Neuron (in vitro differentiated cells): ENCODE measurements around the gene PLPPR3.
"Not testable (repeated sequence)": the region's sequence is repeated elsewhere in the genome, so short reads cannot be mapped to it uniquely, and the experiment has no call there.

ENCODE experiments used
- H2AFZ ChIP-seq: one replicate; pipeline ENCODE4 v1.6.1; 2013; ENCODE audit warnings: low read depth, mild to moderate bottlenecking, inconsistent platforms, low read length, moderate library complexity
- H3K27me3 ChIP-seq: one replicate; pipeline ENCODE4 v1.6.1; 2013; ENCODE audit warnings: low read length; ENCODE audit not compliant: insufficient read depth
- H3K36me3 ChIP-seq: one replicate; pipeline ENCODE4 v1.6.1; 2013; ENCODE audit warnings: low read length; ENCODE audit not compliant: insufficient read depth
- H3K4me1 ChIP-seq: one replicate; pipeline ENCODE4 v1.6.1; 2013; ENCODE audit warnings: low read length; ENCODE audit not compliant: insufficient read depth
- H3K4me3 ChIP-seq: 2 replicates; pipeline ENCODE4 v1.5.1; 2013; ENCODE audit warnings: mild to moderate bottlenecking, low read length, moderate library complexity
- H3K9me3 ChIP-seq: one replicate; pipeline ENCODE4 v1.6.1; 2013; ENCODE audit warnings: low read length

PLPPR3 gene

GRCh38 chr19:831407-832369 is 9.9 kb upstream of the PLPPR3 start:
- no peak overlapping the region for H2AFZ ChIP-seq
- no peaks in the 10 kb centered on the region for H3K36me3 ChIP-seq
- no peaks in the 10 kb centered on the region for H3K27me3 ChIP-seq
- no peak overlapping the region for H3K4me3 ChIP-seq
- H3K9me3 ChIP-seq, result no peaks in the 10 kb centered on the region
- H3K4me1 ChIP-seq, result no peaks in the 10 kb centered on the region

DNA sequence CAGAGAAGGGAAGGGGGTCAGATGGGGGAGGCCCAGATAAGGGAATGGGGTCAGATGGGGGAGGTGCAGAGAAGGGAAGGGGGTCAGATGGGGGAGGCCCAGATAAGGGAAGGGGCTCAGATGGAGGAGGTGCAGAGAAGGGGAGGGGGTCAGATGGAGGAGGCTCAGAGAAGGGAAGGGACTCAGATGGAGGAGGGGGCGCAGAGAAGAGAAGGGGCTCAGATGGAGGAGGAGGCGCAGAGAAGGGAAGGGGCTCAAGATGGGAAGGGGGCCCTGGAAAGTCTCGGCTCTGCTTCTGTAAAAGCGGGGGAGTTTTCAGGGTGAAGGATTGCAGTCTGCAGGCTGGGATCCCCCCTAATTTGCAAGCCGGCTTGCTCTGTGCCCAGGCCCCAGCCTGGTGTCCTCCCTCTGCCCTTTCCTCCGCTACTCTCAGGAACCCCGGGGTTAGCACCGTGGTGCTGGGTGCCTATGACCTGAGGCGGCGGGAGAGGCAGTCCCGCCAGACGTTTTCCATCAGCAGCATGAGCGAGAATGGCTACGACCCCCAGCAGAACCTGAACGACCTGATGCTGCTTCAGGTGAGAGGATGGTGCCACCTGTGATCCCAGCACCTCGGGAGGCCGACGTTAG is 7.5 kb upstream of the PLPPR3 start:
- Histone ChIP-seq H3K36me3 (no peaks in the 10 kb centered on the region), H3K4me3 (no peak overlapping the region), H3K27me3 (no peaks in the 10 kb centered on the region), H3K9me3 (no peaks in the 10 kb centered on the region), H2AFZ (no peak overlapping the region), H3K4me1 (no peaks in the 10 kb centered on the region)

DNA sequence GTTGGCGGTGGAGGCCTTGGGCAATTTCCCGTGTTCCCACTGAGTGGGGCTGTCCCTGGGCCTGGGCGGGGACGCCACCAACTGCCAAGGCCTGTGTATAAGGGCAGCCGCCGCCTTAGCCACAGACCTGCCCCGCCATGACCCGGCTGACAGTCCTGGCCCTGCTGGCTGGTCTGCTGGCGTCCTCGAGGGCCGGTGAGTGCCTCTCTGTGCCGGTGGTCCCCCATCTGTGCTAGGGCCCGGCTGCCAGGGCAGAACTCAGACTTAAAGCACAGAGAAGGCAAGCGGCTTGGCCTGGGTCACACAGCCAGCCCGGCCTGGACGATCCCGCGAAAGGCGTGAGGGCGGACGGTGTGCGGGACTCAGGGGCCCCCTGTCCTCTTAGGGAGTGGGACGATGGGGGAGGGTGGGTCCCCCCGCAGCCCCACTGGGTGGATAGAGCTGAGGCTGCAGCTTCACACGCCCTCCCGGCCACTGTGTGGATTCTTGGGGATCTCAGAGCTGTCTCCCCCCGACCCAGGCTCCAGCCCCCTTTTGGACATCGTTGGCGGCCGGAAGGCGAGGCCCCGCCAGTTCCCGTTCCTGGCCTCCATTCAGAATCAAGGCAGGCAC is 6.1 kb upstream of the PLPPR3 start, which contains the start of gene AZU1:
Gene AZU1 (plus strand): TSS at position 128 of the 612 bp plus-strand sequence. CDS start 10 bp downstream, at position 138.
- Histone ChIP-seq H3K36me3 (no peaks in the 10 kb centered on the region), H3K27me3 (no peaks in the 10 kb centered on the region), H3K9me3 (no peaks in the 10 kb centered on the region), H2AFZ (no peak within 1 kb of the TSS), H3K4me3 (no peak within 1 kb of the TSS), H3K4me1 (peaks cover 4% of the 10 kb centered on the region)

- Histone ChIP-seq H3K9me3 (no peaks in the 10 kb centered on the region), H2AFZ (no peak overlapping the region), H3K4me1 (peaks cover 6% of the 10 kb centered on the region), H3K27me3 (no peaks in the 10 kb centered on the region), H3K4me3 (no peak overlapping the region), H3K36me3 (no peaks in the 10 kb centered on the region)
These were observed 5.6 kb upstream of the PLPPR3 start for GRCh38 chr19:827314-827709.

GRCh38 chr19:825897-826644 is 4.3 kb upstream of the PLPPR3 start:
- H2AFZ ChIP-seq, result no peak overlapping the region
- H3K27me3 ChIP-seq, result no peaks in the 10 kb centered on the region
- H3K4me1 ChIP-seq, result peaks cover 6% of the 10 kb centered on the region
- no peaks in the 10 kb centered on the region for H3K9me3 ChIP-seq
- no peaks in the 10 kb centered on the region for H3K36me3 ChIP-seq
- no peak overlapping the region for H3K4me3 ChIP-seq

DNA sequence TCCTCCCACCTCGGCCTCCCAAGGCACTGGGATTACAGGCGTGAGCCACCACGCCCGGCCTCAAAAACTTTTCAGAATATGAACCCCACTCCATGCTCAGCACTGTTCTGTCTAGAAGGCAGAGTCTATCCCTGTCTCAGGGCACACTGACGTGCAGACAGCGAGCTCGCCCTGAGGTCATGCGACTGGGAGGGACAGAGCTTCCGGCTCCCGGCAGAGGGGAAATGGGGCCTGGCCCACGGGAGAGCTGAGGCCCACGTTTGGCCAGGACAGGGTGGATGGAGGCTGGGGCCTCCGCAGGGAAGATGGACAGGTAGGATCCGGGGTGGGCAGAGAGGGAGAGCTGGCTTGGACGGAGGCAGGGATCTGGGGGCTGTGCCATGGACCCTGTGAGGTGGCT is 3.1 kb upstream of the PLPPR3 start:
- H3K36me3 ChIP-seq, result no peaks in the 10 kb centered on the region
- H3K27me3 ChIP-seq, result no peaks in the 10 kb centered on the region
- no peaks in the 10 kb centered on the region for H3K9me3 ChIP-seq
- no peak overlapping the region for H3K4me3 ChIP-seq
- no peak overlapping the region for H2AFZ ChIP-seq
- peaks cover 6% of the 10 kb centered on the region for H3K4me1 ChIP-seq

GRCh38 chr19:823565-824121 is 1.9 kb upstream of the PLPPR3 start:
- Histone ChIP-seq H2AFZ (no peak overlapping the region), H3K4me3 (no peak overlapping the region), H3K9me3 (no peaks in the 10 kb centered on the region), H3K36me3 (no peaks in the 10 kb centered on the region), H3K27me3 (no peaks in the 10 kb centered on the region), H3K4me1 (peaks cover 6% of the 10 kb centered on the region)

GRCh38 chr19:821231-821824 is 427 bp downstream of the PLPPR3 start:
- H3K9me3 ChIP-seq, result no peaks in the 10 kb centered on the region
- H2AFZ ChIP-seq, result no peak overlapping the region
- peak overlapping the region; percentile 58 for H3K4me3 ChIP-seq
- H3K27me3 ChIP-seq, result no peaks in the 10 kb centered on the region
- H3K4me1 ChIP-seq, result peaks cover 6% of the 10 kb centered on the region
- H3K36me3 ChIP-seq, result peaks cover 5% of the 10 kb centered on the region

DNA sequence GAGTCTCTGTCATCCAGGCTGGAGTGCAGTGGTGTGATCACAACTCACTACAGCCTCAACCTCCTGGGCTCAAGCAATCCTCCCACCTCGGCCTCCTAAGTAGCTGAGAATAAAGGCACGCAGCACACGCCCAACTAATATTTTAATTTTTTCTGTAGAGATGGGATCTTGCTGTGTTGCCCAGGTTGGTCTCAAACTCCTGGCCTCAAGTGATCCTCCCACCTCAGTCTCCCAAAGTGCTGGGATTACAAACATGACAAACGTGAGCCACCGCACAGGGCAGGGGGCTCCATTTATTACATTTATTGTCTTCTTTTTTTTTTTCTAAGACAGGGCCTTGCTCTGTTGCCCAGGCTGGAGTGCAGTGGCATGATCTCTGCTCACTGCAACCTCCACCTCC is 1.5 kb downstream of the PLPPR3 start:
- H3K4me1 ChIP-seq, H3K4me3 ChIP-seq, H3K9me3 ChIP-seq, H2AFZ ChIP-seq, H3K27me3 ChIP-seq: not testable (repeated sequence)
- H3K36me3 ChIP-seq, result peaks cover 11% of the 10 kb centered on the region

- Histone ChIP-seq H3K9me3 (peaks cover 11% of the 10 kb centered on the region), H3K27me3 (no peaks in the 10 kb centered on the region), H3K36me3 (peaks cover 42% of the 10 kb centered on the region), H3K4me3 (no peak overlapping the region), H2AFZ (no peak overlapping the region), H3K4me1 (no peaks in the 10 kb centered on the region)
These were observed 5.3 kb downstream of the PLPPR3 start for GRCh38 chr19:816500-816857.

- Histone ChIP-seq H2AFZ (no peak overlapping the region), H3K4me1 (no peaks in the 10 kb centered on the region), H3K9me3 (peaks cover 11% of the 10 kb centered on the region), H3K27me3 (no peaks in the 10 kb centered on the region), H3K36me3 (peaks cover 48% of the 10 kb centered on the region), H3K4me3 (no peak overlapping the region)
These were observed 5.8 kb downstream of the PLPPR3 start for GRCh38 chr19:815775-816499.
